Measurements from ENCODE around the gene GPC6. TPM values are rescaled to one million over a fixed set of nuclear protein-coding genes. Genes with fewer than 3 reads are reported as not detected.

GPC6 gene
- total and polyA plus RNA-seq, 2 donors (not counting 1 experiment from before 2014, with no cell fraction given), result not detected

GRCh38 chr13:93222976-93223375 lies 3.6 kb upstream of the GPC6 start:
- CTCF ChIA-PET, result no interaction called here
- H3K9me3 ChIP-seq (ENCODE audit: control extremely low read depth in 1 of 3, control insufficient read depth in 2 of 3, insufficient read depth in 1 of 3, low read length in 2 of 3), result peaks cover 0 to 9% (median 3%) of the 10 kb centered on the region in 3 donors
- Mint-ChIP-seq H3K9me3 (ENCODE audit: insufficient read depth) (peaks cover 2% of the 10 kb centered on the region), H3K27me3 (peaks cover 17% of the 10 kb centered on the region), H3K4me3 (no peak overlapping the region), H3K4me1 (no peaks in the 10 kb centered on the region), H3K27ac (no peak overlapping the region)
- POLR2A ChIA-PET, result no interaction called here
- H3K4me3 ChIP-seq (ENCODE audit: control extremely low read depth in 1 of 5, extremely low read depth in 1 of 5, insufficient read depth in 1 of 5, low read depth in 2 of 5, low read length in 4 of 5), result no peak overlapping the region
- H3K4me2 ChIP-seq (replicated peaks; ENCODE audit: low read depth, low read length, poor library complexity, severe bottlenecking), result no peak overlapping the region
- no peak for TF ChIP-seq EZH2 (IDR thresholded peaks at IDR 0.05; ENCODE audit: borderline replicate concordance, insufficient read depth, low read depth, low read length, poor library complexity, severe bottlenecking)
- no peak for TF ChIP-seq CTCF (IDR thresholded peaks at IDR 0.05)
- H3K36me3 ChIP-seq (replicated peaks in 1 of 2; ENCODE audit: control extremely low read depth in 1 of 2, control insufficient read depth in 1 of 2, extremely low read depth in 1 of 2, insufficient read depth in 2 of 2, low read length in 1 of 2), result no peaks in the 10 kb centered on the region
- ATAC-seq (ENCODE audit: low read depth) (no peak), DNase-seq (no peak)
- H3K27ac ChIP-seq (ENCODE audit: low read length in 2 of 2), result no peak overlapping the region
- intact Hi-C loops (cut with micrococcal nuclease), result no loop called here
- H3K4me1 ChIP-seq (ENCODE audit: control insufficient read depth in 2 of 2, insufficient read depth in 2 of 2, low read length in 2 of 2), result no peaks in the 10 kb centered on the region
- WGBS (ENCODE audit: insufficient coverage), result 100% methylated on average over 3 of the region's 4 CpGs
- H4K20me1 ChIP-seq (ENCODE audit: control insufficient read depth, insufficient read depth, low read length, poor library complexity, severe bottlenecking), result no peaks in the 10 kb centered on the region
- no peak overlapping the region for H2AFZ ChIP-seq (ENCODE audit: insufficient read depth, low read depth, low read length, poor library complexity, severe bottlenecking)
- H3K9ac ChIP-seq (ENCODE audit: low read length), result no peak overlapping the region
- peaks cover 0 to 16% (median 2%) of the 10 kb centered on the region in 4 experiments for H3K27me3 ChIP-seq (replicated peaks in 1 of 4; ENCODE audit: control extremely low read depth in 1 of 4, control insufficient read depth in 3 of 4, insufficient read depth in 4 of 4, low read length in 3 of 4)
- H3K79me2 ChIP-seq (ENCODE audit: control insufficient read depth, insufficient read depth, low read length), result no peaks in the 10 kb centered on the region

GRCh38 chr13:93224535-93224934 lies 2.1 kb upstream of the GPC6 start:
- H3K27ac Mint-ChIP-seq, result no peak overlapping the region
- no CpG with 5 or more reads among the region's 1 CpG for WGBS (ENCODE audit: insufficient coverage)
- peaks cover 21% of the 10 kb centered on the region for H3K27me3 Mint-ChIP-seq
- Histone ChIP-seq H3K9ac (ENCODE audit: low read length) (no peak overlapping the region), H2AFZ (ENCODE audit: insufficient read depth, low read depth, low read length, poor library complexity, severe bottlenecking) (no peak overlapping the region), H3K9me3 (ENCODE audit: control extremely low read depth in 1 of 3, control insufficient read depth in 2 of 3, insufficient read depth in 1 of 3, low read length in 2 of 3) (peaks cover 0 to 15% (median 3%) of the 10 kb centered on the region in 3 donors), H3K27ac (ENCODE audit: low read length in 2 of 2) (no peak overlapping the region), H4K20me1 (ENCODE audit: control insufficient read depth, insufficient read depth, low read length, poor library complexity, severe bottlenecking) (no peaks in the 10 kb centered on the region), H3K4me2 (replicated peaks; ENCODE audit: low read depth, low read length, poor library complexity, severe bottlenecking) (no peak overlapping the region), H3K36me3 (replicated peaks in 1 of 2; ENCODE audit: control extremely low read depth in 1 of 2, control insufficient read depth in 1 of 2, extremely low read depth in 1 of 2, insufficient read depth in 2 of 2, low read length in 1 of 2) (no peaks in the 10 kb centered on the region), H3K4me1 (ENCODE audit: control insufficient read depth in 2 of 2, insufficient read depth in 2 of 2, low read length in 2 of 2) (no peaks in the 10 kb centered on the region), H3K79me2 (ENCODE audit: control insufficient read depth, insufficient read depth, low read length) (no peaks in the 10 kb centered on the region), H3K4me3 (ENCODE audit: control extremely low read depth in 1 of 5, extremely low read depth in 1 of 5, insufficient read depth in 1 of 5, low read depth in 2 of 5, low read length in 4 of 5) (no peak overlapping the region), H3K27me3 (replicated peaks in 1 of 4; ENCODE audit: control extremely low read depth in 1 of 4, control insufficient read depth in 3 of 4, insufficient read depth in 4 of 4, low read length in 3 of 4) (peaks cover 0 to 22% (median 6%) of the 10 kb centered on the region in 4 experiments)
- ChIA-PET POLR2A (no interaction called here), CTCF (no interaction called here)
- DNase-seq (no peak), ATAC-seq (ENCODE audit: low read depth) (no peak)
- no peak for TF ChIP-seq CTCF (IDR thresholded peaks at IDR 0.05)
- TF ChIP-seq EZH2 (IDR thresholded peaks at IDR 0.05; ENCODE audit: borderline replicate concordance, insufficient read depth, low read depth, low read length, poor library complexity, severe bottlenecking), result no peak
- no peak overlapping the region for H3K4me3 Mint-ChIP-seq
- no peaks in the 10 kb centered on the region for H3K4me1 Mint-ChIP-seq
- H3K9me3 Mint-ChIP-seq (ENCODE audit: insufficient read depth), result peaks cover 2% of the 10 kb centered on the region
- intact Hi-C loops (cut with micrococcal nuclease), result no loop called here

All from B cell (primary cell).